ENCODE data around the gene AXIN2. TPM values are rescaled to one million over a fixed set of nuclear protein-coding genes. Genes with fewer than 3 reads are reported as not detected.
A peak's percentile ranks its signal among the peaks of the same experiment; 100 is the strongest.

The AXIN2 gene
- total and polyA plus RNA-seq, 2 experiments from 2014 or later: 0.94 to 2.4 TPM

DNA sequence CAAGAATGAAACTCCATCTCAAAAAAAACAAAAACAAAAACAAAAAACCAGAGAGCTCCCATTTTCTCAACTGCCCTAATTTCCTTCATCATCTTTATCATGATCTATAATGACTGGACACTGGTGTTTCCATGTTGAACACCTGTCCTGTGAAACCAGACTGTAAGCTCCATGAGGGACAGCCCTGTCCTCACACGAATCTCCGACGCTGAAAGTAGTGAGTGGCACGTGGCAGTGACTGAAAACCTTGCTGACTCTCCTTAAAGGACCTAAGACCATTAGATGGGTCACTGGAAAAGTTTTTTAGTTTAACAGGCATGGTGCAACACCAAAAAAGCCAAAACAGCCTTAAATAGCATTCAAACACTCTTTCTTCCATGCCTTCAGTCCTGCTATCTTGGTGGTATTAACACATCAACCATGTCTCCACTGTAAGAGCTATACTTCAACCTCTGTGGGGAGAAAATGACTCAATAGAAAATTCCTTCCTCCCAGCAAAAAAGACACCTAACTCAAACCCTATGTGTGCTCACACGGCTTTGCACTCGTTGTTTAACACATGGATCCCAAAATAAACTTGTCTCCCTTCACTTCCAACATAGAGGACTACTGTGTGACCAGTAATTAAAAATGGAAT lies 8.3 kb downstream of the AXIN2 start:
- H2AFZ ChIP-seq: peak overlapping the region; percentile 53
- peak overlapping the region; percentile 38 for H3K4me3 ChIP-seq
- H3K36me3 ChIP-seq (ENCODE audit: low read depth): no peaks in the 10 kb centered on the region
- peak overlapping the region; percentile 89 for H3K27ac ChIP-seq
- no peaks in the 10 kb centered on the region for H3K27me3 ChIP-seq (replicated peaks; ENCODE audit: insufficient read depth)
- no peaks in the 10 kb centered on the region for H3K9me3 ChIP-seq (ENCODE audit: low read depth)
- H3F3A ChIP-seq (ENCODE audit: insufficient read depth): peaks cover 26% of the 10 kb centered on the region
- peak overlapping the region; percentile 70 for H3K9ac ChIP-seq
- peaks cover 19% of the 10 kb centered on the region for H3K4me1 ChIP-seq (ENCODE audit: insufficient read depth)
- in situ Hi-C loops (cut with MboI): loop anchor here (5.0 to 25.0 kb wide), 2 partner anchors 256 to 609 kb away; no protein-coding TSS in a partner anchor
- no peak for TF ChIP-seq EZH2 (IDR thresholded peaks at IDR 0.05; ENCODE audit: insufficient read depth, poor library complexity, severe bottlenecking)
- TF ChIP-seq EZH2phosphoT487 (IDR thresholded peaks at IDR 0.05; ENCODE audit: insufficient read depth, low read depth): 0 out of 2 replicates have a peak, but pooled peaks have one; percentile 63
- H3K4me2 ChIP-seq (ENCODE audit: unreplicated experiment): peak overlapping the region; percentile 73
- H4K20me1 ChIP-seq (ENCODE audit: insufficient read depth): no peaks in the 10 kb centered on the region
- WGBS, 2 experiments (ENCODE audit: low coverage in 1 of 2, low lambda C conversion rate in 2 of 2, missing lambda C conversion rate in 2 of 2): 49 to 53% methylated on average over 6 of the region's 6 CpGs
- H3K79me2 ChIP-seq (ENCODE audit: insufficient read depth): 0 out of 2 replicates have a peak, but pooled peaks cover 10% of the 10 kb centered on the region
- no peaks in the 10 kb centered on the region for H3K9me2 ChIP-seq (ENCODE audit: insufficient read depth)
- peak; percentile 90 for DNase-seq

DNA sequence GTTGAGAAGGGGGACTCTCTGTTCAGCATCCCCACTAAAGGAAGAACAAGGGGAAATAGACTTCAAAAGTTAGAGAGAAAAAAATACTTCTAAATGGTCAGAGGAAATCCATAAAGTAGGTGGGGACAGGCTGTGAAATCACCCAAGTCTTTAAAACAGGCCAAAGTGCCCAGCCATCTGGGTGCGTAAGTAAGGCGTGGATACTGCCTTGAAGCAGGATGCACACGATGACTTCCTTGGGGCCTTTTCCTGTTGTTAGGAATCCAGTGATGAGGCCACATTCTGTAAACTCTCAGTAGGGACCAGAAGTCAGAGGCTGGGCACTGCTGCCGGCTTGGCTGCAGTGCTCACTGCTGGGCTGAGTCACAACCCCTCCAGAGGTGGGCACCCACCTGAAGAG lies 9.2 kb downstream of the AXIN2 start:
- H3K4me1 ChIP-seq (ENCODE audit: insufficient read depth): peaks cover 19% of the 10 kb centered on the region
- 0 out of 2 replicates have a peak, but pooled peaks cover 10% of the 10 kb centered on the region for H3K79me2 ChIP-seq (ENCODE audit: insufficient read depth)
- H3K9me2 ChIP-seq (ENCODE audit: insufficient read depth): no peaks in the 10 kb centered on the region
- no peaks in the 10 kb centered on the region for H3K27me3 ChIP-seq (replicated peaks; ENCODE audit: insufficient read depth)
- H2AFZ ChIP-seq: no peak overlapping the region
- WGBS, 2 experiments (ENCODE audit: low coverage in 1 of 2, low lambda C conversion rate in 2 of 2, missing lambda C conversion rate in 2 of 2): 47 to 60% methylated on average over 4 of the region's 4 CpGs
- H3K9ac ChIP-seq: no peak overlapping the region
- peaks cover 19% of the 10 kb centered on the region for H3F3A ChIP-seq (ENCODE audit: insufficient read depth)
- H3K4me2 ChIP-seq (ENCODE audit: unreplicated experiment): no peak overlapping the region
- H4K20me1 ChIP-seq (ENCODE audit: insufficient read depth): no peaks in the 10 kb centered on the region
- no peaks in the 10 kb centered on the region for H3K36me3 ChIP-seq (ENCODE audit: low read depth)
- TF ChIP-seq EZH2phosphoT487 (IDR thresholded peaks at IDR 0.05; ENCODE audit: insufficient read depth, low read depth): no peak
- no peak for TF ChIP-seq EZH2 (IDR thresholded peaks at IDR 0.05; ENCODE audit: insufficient read depth, poor library complexity, severe bottlenecking)
- peak; percentile 32 for DNase-seq
- H3K4me3 ChIP-seq: no peak overlapping the region
- no peak overlapping the region for H3K27ac ChIP-seq
- in situ Hi-C loops (cut with MboI): loop anchor here (5.0 to 25.0 kb wide), 2 partner anchors 255 to 610 kb away; no protein-coding TSS in a partner anchor
- no peaks in the 10 kb centered on the region for H3K9me3 ChIP-seq (ENCODE audit: low read depth)

DNA sequence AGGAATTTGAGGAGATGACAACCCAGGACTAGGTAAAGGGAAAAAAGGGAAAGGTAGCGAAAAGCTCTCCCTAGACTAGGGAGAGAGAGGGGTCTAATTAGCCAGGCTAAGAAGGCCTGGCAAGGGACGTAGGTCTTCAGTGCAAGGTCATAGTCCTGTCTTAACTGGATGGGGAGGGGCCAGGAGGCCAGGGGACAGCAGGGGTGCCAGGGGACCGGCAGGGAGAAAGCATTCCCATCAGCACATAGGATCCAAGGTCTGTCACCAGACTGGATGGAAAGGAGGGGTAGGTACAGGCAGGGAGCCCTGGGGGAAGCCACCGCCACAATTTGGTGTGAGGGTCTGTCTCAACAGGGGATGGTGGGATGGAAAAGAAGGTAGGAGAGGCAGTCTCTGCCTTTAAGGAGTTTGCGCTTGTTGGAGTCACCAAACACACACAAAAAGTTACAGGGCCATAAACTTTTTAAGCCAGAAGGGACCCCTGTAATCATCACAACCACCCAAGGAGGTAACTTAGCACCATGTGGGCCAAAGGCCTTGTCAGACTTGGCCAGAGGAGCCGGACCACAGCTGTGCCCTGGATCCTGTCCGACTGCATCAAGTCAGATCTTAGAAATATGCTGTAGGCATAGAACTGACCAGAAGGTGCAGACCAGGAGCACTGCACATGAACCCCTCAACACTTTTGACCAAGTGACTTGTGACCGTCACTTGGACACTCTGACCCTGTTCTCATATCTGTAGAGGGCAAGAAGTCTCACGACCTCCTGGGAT lies 10.0 kb downstream of the AXIN2 start:
- H3K36me3 ChIP-seq (ENCODE audit: low read depth): no peaks in the 10 kb centered on the region
- H3F3A ChIP-seq (ENCODE audit: insufficient read depth): peaks cover 13% of the 10 kb centered on the region
- H3K4me3 ChIP-seq: no peak overlapping the region
- H3K79me2 ChIP-seq (ENCODE audit: insufficient read depth): 0 out of 2 replicates have a peak, but pooled peaks cover 10% of the 10 kb centered on the region
- H3K9me2 ChIP-seq (ENCODE audit: insufficient read depth): no peaks in the 10 kb centered on the region
- 77 to 79% methylated on average over 9 of the region's 9 CpGs for WGBS, 2 experiments (ENCODE audit: low coverage in 1 of 2, low lambda C conversion rate in 2 of 2, missing lambda C conversion rate in 2 of 2)
- no peaks in the 10 kb centered on the region for H3K9me3 ChIP-seq (ENCODE audit: low read depth)
- in situ Hi-C loops (cut with MboI): loop anchor here (5.0 to 25.0 kb wide), 2 partner anchors 254 to 611 kb away; no protein-coding TSS in a partner anchor
- DNase-seq: no peak
- no peaks in the 10 kb centered on the region for H4K20me1 ChIP-seq (ENCODE audit: insufficient read depth)
- TF ChIP-seq EZH2 (IDR thresholded peaks at IDR 0.05; ENCODE audit: insufficient read depth, poor library complexity, severe bottlenecking): no peak
- TF ChIP-seq EZH2phosphoT487 (IDR thresholded peaks at IDR 0.05; ENCODE audit: insufficient read depth, low read depth): no peak
- no peak overlapping the region for H2AFZ ChIP-seq
- no peaks in the 10 kb centered on the region for H3K27me3 ChIP-seq (replicated peaks; ENCODE audit: insufficient read depth)
- H3K4me2 ChIP-seq (ENCODE audit: unreplicated experiment): no peak overlapping the region
- H3K27ac ChIP-seq: no peak overlapping the region
- H3K4me1 ChIP-seq (ENCODE audit: insufficient read depth): peaks cover 14% of the 10 kb centered on the region
- H3K9ac ChIP-seq: no peak overlapping the region

DNA sequence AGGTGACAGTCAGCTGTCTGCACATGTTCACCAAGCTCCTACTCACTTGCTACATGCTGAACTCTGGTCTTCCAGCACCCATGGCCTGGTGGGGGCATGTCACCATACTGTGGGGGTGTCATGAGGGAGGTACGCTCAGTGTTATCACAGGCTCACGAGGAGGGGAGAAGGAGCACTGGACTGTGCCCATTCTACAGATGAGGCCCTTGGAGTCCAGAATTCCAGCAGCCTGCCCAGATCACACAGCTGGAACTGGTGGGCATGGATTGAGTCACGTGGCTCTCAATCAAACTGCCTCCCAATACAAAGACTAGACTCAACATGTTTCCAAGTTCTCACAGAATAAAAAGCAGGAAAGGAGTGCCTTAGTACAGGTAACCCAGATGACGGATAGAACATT lies 10.7 kb downstream of the AXIN2 start:
- Histone ChIP-seq H4K20me1 (ENCODE audit: insufficient read depth) (no peaks in the 10 kb centered on the region), H3K79me2 (ENCODE audit: insufficient read depth) (0 out of 2 replicates have a peak, but pooled peaks cover 6% of the 10 kb centered on the region), H3K36me3 (ENCODE audit: low read depth) (no peaks in the 10 kb centered on the region), H3K4me1 (ENCODE audit: insufficient read depth) (peaks cover 14% of the 10 kb centered on the region), H3K27me3 (replicated peaks; ENCODE audit: insufficient read depth) (no peaks in the 10 kb centered on the region), H3K9ac (no peak overlapping the region), H3F3A (ENCODE audit: insufficient read depth) (peaks cover 13% of the 10 kb centered on the region), H3K27ac (no peak overlapping the region), H3K9me2 (ENCODE audit: insufficient read depth) (no peaks in the 10 kb centered on the region), H3K9me3 (ENCODE audit: low read depth) (no peaks in the 10 kb centered on the region), H3K4me3 (no peak overlapping the region), H3K4me2 (ENCODE audit: unreplicated experiment) (no peak overlapping the region), H2AFZ (no peak overlapping the region)
- no peak for DNase-seq
- 80 to 83% methylated on average over 4 of the region's 4 CpGs for WGBS, 2 experiments (ENCODE audit: low coverage in 1 of 2, low lambda C conversion rate in 2 of 2, missing lambda C conversion rate in 2 of 2)
- in situ Hi-C loops (cut with MboI): loop anchor here (5.0 to 25.0 kb wide), 2 partner anchors 253 to 612 kb away; no protein-coding TSS in a partner anchor
- TF ChIP-seq EZH2 (IDR thresholded peaks at IDR 0.05; ENCODE audit: insufficient read depth, poor library complexity, severe bottlenecking) (no peak), EZH2phosphoT487 (IDR thresholded peaks at IDR 0.05; ENCODE audit: insufficient read depth, low read depth) (no peak)
